Hepatocyte (in vitro differentiated cells): ENCODE measurements around the gene RAX.

Experiments
- CTCF ChIP-seq: fragments of 200-600 bp; sonication (generic); IDR thresholded peaks from 2 replicates; pipeline ENCODE4 v1.5.1; 2016; ENCODE audit warnings: antibody characterized with exemption, mild to moderate bottlenecking; ENCODE audit not compliant: poor library complexity
- EZH2 ChIP-seq: fragments of 200-600 bp; sonication (generic); IDR thresholded peaks from 2 replicates; pipeline ENCODE4 v1.6.1; 2016; ENCODE audit warnings: antibody characterized with exemption, mild to moderate bottlenecking, borderline replicate concordance

- TF ChIP-seq CTCF (no peak), EZH2 (no peak)
Observed at GRCh38 chr18:59218018-59218417, 55.2 kb downstream of the RAX start.
